Right atrium auricular region (tissue), 2 donors: ENCODE measurements around the gene CAPN13. TPM values are rescaled to one million over a fixed set of nuclear protein-coding genes. Genes with fewer than 3 reads are reported as not detected.

Experiments
- DNase-seq: peaks from one replicate; pipeline ENCODE4 v3.0.0-alpha.2; 2019; ENCODE audit warnings: low spot score
- H3K27ac ChIP-seq, 2 donors: fragments of 200-600 bp; sonication (generic); 1 replicate in 1 of 2; 2 replicates in 1 of 2; pipeline ENCODE4 v1.5.1; 2016 to 2019
- H3K27me3 ChIP-seq, 2 donors: fragments of 200-600 bp; sonication (generic); one replicate each; pipeline versions ENCODE4 v1.5.1 to v1.6.0; 2017 to 2019
- H3K36me3 ChIP-seq: fragments of 200-600 bp; sonication (generic); one replicate; pipeline ENCODE4 v1.5.1; 2016
- H3K4me1 ChIP-seq, 2 donors: fragments of 200-600 bp; sonication (generic); one replicate each; pipeline versions ENCODE4 v1.5.1 to v1.6.0; 2017 to 2019
- H3K4me3 ChIP-seq, 2 donors: fragments of 200-600 bp; sonication (generic); 1 replicate in 1 of 2; 2 replicates in 1 of 2; pipeline ENCODE4 v1.5.1; 2017 to 2019; ENCODE audit warnings: mild to moderate bottlenecking in 1 of 2, moderate library complexity in 1 of 2
- H3K9me3 ChIP-seq, 2 donors: fragments of 200-600 bp; sonication (generic); one replicate each; pipeline ENCODE4 v1.5.1; 2019
- CTCF ChIP-seq, 2 donors: fragments of 200-600 bp; sonication (generic); IDR thresholded peaks; one replicate each; pipeline ENCODE4 v1.5.1; 2019; ENCODE audit warnings: antibody characterized with exemption in 2 of 2
- total RNA-seq, 2 donors: library from RNA; depleted of rRNA; stranded (reverse); fragments of >200 nt; gene quantifications; one replicate each; pipeline ENCODE4 v1.1.0, GENCODE V29; 2016

Gene CAPN13
- total RNA-seq, 2 donors from 2014 or later: not detected

- H3K27me3 ChIP-seq: no peaks in the 10 kb centered on the region
- no peak overlapping the region for H3K4me3 ChIP-seq
- no peak for TF ChIP-seq CTCF (IDR thresholded peaks at IDR 0.05)
- no peak overlapping the region for H3K27ac ChIP-seq
- no peak for DNase-seq
- H3K9me3 ChIP-seq: no peaks in the 10 kb centered on the region
- no peaks in the 10 kb centered on the region for H3K36me3 ChIP-seq
- no peaks in the 10 kb centered on the region for H3K4me1 ChIP-seq
Measured at GRCh38 chr2:30737326-30737610, 70.0 kb downstream of the CAPN13 start.

GRCh38 chr2:30736461-30737325 is 70.6 kb downstream of the CAPN13 start:
- Histone ChIP-seq H3K4me3 (no peak overlapping the region), H3K27me3 (no peaks in the 10 kb centered on the region), H3K36me3 (no peaks in the 10 kb centered on the region), H3K9me3 (no peaks in the 10 kb centered on the region), H3K4me1 (no peaks in the 10 kb centered on the region), H3K27ac (no peak overlapping the region)
- no peak for TF ChIP-seq CTCF (IDR thresholded peaks at IDR 0.05)
- DNase-seq: no peak

- no peak for DNase-seq
- H3K27me3 ChIP-seq: no peaks in the 10 kb centered on the region
Measured at GRCh38 chr2:30733876-30734520, 73.2 kb downstream of the CAPN13 start.

GRCh38 chr2:30732876-30733275 is 74.4 kb downstream of the CAPN13 start:
- no peak overlapping the region for H3K4me3 ChIP-seq
- no peak overlapping the region for H3K27ac ChIP-seq
- H3K9me3 ChIP-seq: no peaks in the 10 kb centered on the region
- no peak for TF ChIP-seq CTCF (IDR thresholded peaks at IDR 0.05)
- no peaks in the 10 kb centered on the region for H3K4me1 ChIP-seq
- no peaks in the 10 kb centered on the region for H3K36me3 ChIP-seq
- DNase-seq: no peak
- no peaks in the 10 kb centered on the region for H3K27me3 ChIP-seq

More at GRCh38 chr2:30733876-30734520, 73.2 kb downstream of the CAPN13 start:
- TF ChIP-seq CTCF (IDR thresholded peaks at IDR 0.05): no peak
- Histone ChIP-seq H3K4me1 (no peaks in the 10 kb centered on the region), H3K4me3 (no peak overlapping the region), H3K9me3 (no peaks in the 10 kb centered on the region), H3K36me3 (no peaks in the 10 kb centered on the region), H3K27ac (no peak overlapping the region)

GRCh38 chr2:30732376-30732775 is 74.9 kb downstream of the CAPN13 start:
- DNase-seq: no peak
- Histone ChIP-seq H3K9me3 (no peaks in the 10 kb centered on the region), H3K27ac (no peak overlapping the region), H3K27me3 (no peaks in the 10 kb centered on the region), H3K36me3 (no peaks in the 10 kb centered on the region), H3K4me3 (no peak overlapping the region), H3K4me1 (no peaks in the 10 kb centered on the region)
- TF ChIP-seq CTCF (IDR thresholded peaks at IDR 0.05): no peak
